K562 (cell line): ENCODE measurements around the gene SNX27.

ENCODE experiments used
- GTF2F1 ChIP-seq: IDR thresholded peaks from 2 replicates; pipeline ENCODE4 v1.6.1; 2011; ENCODE audit warnings: low read depth, low read length, improper control_type of control experiment
- JUN ChIP-seq, 2 experiments: sonication (generic) in 1 of 2; formaldehyde crosslinking in 1 of 2; IDR thresholded peaks; 2 replicates each; pipeline versions ENCODE4 v1.6.1 to v1.8.0; 2012 to 2022; ENCODE audit warnings: borderline replicate concordance in 2 of 2, mild to moderate bottlenecking in 2 of 2, improper control_type of control experiment in 1 of 2, low read depth in 1 of 2, low read length in 1 of 2, missing genetic modification reagents in 1 of 2
- KHSRP ChIP-seq: fragments of 450-650 bp; IDR thresholded peaks from 2 replicates; pipeline ENCODE4 v1.6.1; 2017
- MECOM ChIP-seq: fragments of 250-450 bp; sonication (Bioruptor Pico); IDR thresholded peaks from 2 replicates; pipeline ENCODE4 v1.8.0; 2022; ENCODE audit warnings: inconsistent platforms
- NONO ChIP-seq, 2 experiments: fragments of 200-400 bp in 1 of 2; fragments of 450-650 bp in 1 of 2; formaldehyde crosslinking in 1 of 2; IDR thresholded peaks; 2 replicates each; pipeline ENCODE4 v1.6.1; 2017; ENCODE audit warnings: low read depth in 2 of 2, mild to moderate bottlenecking in 2 of 2, moderate library complexity in 2 of 2, low read length in 1 of 2
- TCF7L2 ChIP-seq: fragments of 150-350 bp; IDR thresholded peaks from 2 replicates; pipeline ENCODE4 v1.6.1; 2016; ENCODE audit warnings: low read depth, mild to moderate bottlenecking, low read length, moderate library complexity
- USF1 ChIP-seq: sonication (generic); formaldehyde crosslinking; IDR thresholded peaks from 2 replicates; pipeline ENCODE4 v1.9.0; 2022; ENCODE audit warnings: mild to moderate bottlenecking, missing genetic modification reagents
- ZNF217 ChIP-seq: sonication (generic); formaldehyde crosslinking; IDR thresholded peaks from 2 replicates; pipeline ENCODE4 v1.8.0; 2022; ENCODE audit warnings: mild to moderate bottlenecking, missing genetic modification reagents
- ZNF717 ChIP-seq: fragments of 250-450 bp; sonication (Bioruptor Pico); IDR thresholded peaks from 2 replicates; pipeline ENCODE4 v1.5.0; 2021

- TF ChIP-seq USF1 (CRISPR knock-in tag) (no peak), NONO (IDR thresholded peaks at IDR 0.05; ENCODE audit: low read depth in 2 of 2, low read length in 1 of 2) (no peak), MECOM (CRISPR knock-in tag) (no peak), ZNF217 (CRISPR knock-in tag) (no peak), KHSRP (no peak), GTF2F1 (no peak), JUN (IDR thresholded peaks at IDR 0.05; ENCODE audit: borderline replicate concordance, low read depth, low read length) (no peak), JUN (CRISPR knock-in tag; IDR thresholded peaks at IDR 0.05; ENCODE audit: borderline replicate concordance) (no peak), ZNF717 (CRISPR knock-in tag) (no peak), TCF7L2 (no peak)
Measured at GRCh38 chr1:151568626-151569088, 43.2 kb upstream of the SNX27 start.
